Gastrocnemius medialis (tissue), 4 donors: ENCODE results near the gene ACOT4.
"Not testable (repeated sequence)": the region's sequence is repeated elsewhere in the genome, so short reads cannot be mapped to it uniquely, and the experiment has no call there.

Source experiments
- POLR2A ChIP-seq, 2 donors: fragments of 450-650 bp; IDR thresholded peaks; one replicate each; pipeline ENCODE4 v1.6.1; 2017; ENCODE audit warnings: antibody characterized with exemption in 2 of 2, mild to moderate bottlenecking in 2 of 2, moderate library complexity in 2 of 2
- TF ChIP-seq, protein P1 (sequence below), 5 experiments: fragments of 450-650 bp in 3 of 5; fragments of 200-600 bp in 2 of 5; sonication (generic) in 2 of 5; IDR thresholded peaks in 4 of 5; conservative IDR thresholded peaks in 1 of 5; 1 replicate in 4 of 5; 2 replicates in 1 of 5; pipeline ENCODE4 v1.5.1; 2016 to 2019; ENCODE audit warnings: antibody characterized with exemption in 5 of 5, mild to moderate bottlenecking in 3 of 5, moderate library complexity in 3 of 5

DNA sequence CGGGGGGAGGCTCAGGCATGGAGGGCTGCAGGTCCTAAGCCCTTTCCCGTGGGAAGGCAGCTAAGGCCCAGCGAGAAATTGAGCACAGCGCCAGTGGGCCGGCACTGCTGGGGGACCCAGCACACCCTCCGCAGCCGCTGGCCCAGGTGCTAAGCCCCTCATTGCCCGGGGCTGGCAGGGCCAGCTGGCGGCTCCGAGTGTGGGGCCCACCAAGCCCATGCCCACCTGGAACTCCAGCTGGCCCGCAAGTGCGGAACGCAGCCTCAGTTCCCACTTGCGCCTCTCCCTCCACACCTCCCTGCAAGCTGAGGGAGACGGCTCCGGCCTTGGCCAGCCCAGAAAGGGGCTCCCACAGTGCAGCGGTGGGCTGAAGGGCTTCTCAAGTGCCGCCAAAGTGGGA, 25.2 kb upstream of the ACOT4 start:
- not testable (repeated sequence) for TF ChIP-seq POLR2A (IDR thresholded peaks at IDR 0.05)
- TF ChIP-seq, protein P1, sequence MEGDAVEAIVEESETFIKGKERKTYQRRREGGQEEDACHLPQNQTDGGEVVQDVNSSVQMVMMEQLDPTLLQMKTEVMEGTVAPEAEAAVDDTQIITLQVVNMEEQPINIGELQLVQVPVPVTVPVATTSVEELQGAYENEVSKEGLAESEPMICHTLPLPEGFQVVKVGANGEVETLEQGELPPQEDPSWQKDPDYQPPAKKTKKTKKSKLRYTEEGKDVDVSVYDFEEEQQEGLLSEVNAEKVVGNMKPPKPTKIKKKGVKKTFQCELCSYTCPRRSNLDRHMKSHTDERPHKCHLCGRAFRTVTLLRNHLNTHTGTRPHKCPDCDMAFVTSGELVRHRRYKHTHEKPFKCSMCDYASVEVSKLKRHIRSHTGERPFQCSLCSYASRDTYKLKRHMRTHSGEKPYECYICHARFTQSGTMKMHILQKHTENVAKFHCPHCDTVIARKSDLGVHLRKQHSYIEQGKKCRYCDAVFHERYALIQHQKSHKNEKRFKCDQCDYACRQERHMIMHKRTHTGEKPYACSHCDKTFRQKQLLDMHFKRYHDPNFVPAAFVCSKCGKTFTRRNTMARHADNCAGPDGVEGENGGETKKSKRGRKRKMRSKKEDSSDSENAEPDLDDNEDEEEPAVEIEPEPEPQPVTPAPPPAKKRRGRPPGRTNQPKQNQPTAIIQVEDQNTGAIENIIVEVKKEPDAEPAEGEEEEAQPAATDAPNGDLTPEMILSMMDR (IDR thresholded peaks at IDR 0.05 in 4 of 5, conservative IDR thresholded peaks at IDR 0.05 in 1 of 5) = not testable (repeated sequence)
